Bronchial epithelial cell (primary cell): ENCODE measurements around the gene CKAP4. TPM values are rescaled to one million over a fixed set of nuclear protein-coding genes. Genes with fewer than 3 reads are reported as not detected.

ENCODE experiments used
- DNase-seq: peaks from one replicate; pipeline ENCODE4 v3.0.0-alpha.2; 2010; ENCODE audit warnings: low read depth
- FAIRE-seq: peaks from 2 replicates; lab custom pipeline; 2011; peaks lifted over from hg19 to GRCh38; lab: Jason Lieb, UNC
- H3K27me3 ChIP-seq: 2 replicates; pipeline ENCODE4 v1.5.1; 2011; ENCODE audit warnings: low read length; ENCODE audit not compliant: control insufficient read depth, insufficient read depth
- H3K36me3 ChIP-seq: 2 replicates; pipeline ENCODE4 v1.5.1; 2011; ENCODE audit warnings: low read length; ENCODE audit not compliant: control insufficient read depth, insufficient read depth
- H3K4me3 ChIP-seq: 2 replicates; pipeline ENCODE4 v1.5.1; 2011; ENCODE audit warnings: mild to moderate bottlenecking, low read depth, low read length, control low read depth
- total RNA-seq: library from RNA; depleted of rRNA; stranded (reverse); fragments of >200 nt; gene quantifications from 2 replicates; pipeline ENCODE4 v1.2.1, GENCODE V29; 2014
- TF ChIP-seq, protein P1 (sequence below): IDR thresholded peaks from 2 replicates; pipeline ENCODE4 v1.5.1; 2011; ENCODE audit warnings: mild to moderate bottlenecking, moderate library complexity, low read length, control low read depth, inconsistent platforms; ENCODE audit not compliant: insufficient read depth, severe bottlenecking

CKAP4 gene
- total RNA-seq, 1 donor from 2014 or later, result 56.6 TPM

- FAIRE-seq (peak; percentile 13), DNase-seq (peak; percentile 57)
- TF ChIP-seq, protein P1, sequence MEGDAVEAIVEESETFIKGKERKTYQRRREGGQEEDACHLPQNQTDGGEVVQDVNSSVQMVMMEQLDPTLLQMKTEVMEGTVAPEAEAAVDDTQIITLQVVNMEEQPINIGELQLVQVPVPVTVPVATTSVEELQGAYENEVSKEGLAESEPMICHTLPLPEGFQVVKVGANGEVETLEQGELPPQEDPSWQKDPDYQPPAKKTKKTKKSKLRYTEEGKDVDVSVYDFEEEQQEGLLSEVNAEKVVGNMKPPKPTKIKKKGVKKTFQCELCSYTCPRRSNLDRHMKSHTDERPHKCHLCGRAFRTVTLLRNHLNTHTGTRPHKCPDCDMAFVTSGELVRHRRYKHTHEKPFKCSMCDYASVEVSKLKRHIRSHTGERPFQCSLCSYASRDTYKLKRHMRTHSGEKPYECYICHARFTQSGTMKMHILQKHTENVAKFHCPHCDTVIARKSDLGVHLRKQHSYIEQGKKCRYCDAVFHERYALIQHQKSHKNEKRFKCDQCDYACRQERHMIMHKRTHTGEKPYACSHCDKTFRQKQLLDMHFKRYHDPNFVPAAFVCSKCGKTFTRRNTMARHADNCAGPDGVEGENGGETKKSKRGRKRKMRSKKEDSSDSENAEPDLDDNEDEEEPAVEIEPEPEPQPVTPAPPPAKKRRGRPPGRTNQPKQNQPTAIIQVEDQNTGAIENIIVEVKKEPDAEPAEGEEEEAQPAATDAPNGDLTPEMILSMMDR, result no peak
- Histone ChIP-seq H3K4me3 (no peak overlapping the region), H3K36me3 (peaks cover 13% of the 10 kb centered on the region), H3K27me3 (no peaks in the 10 kb centered on the region)
These were observed 12.1 kb downstream of the CKAP4 start for GRCh38 chr12:106235770-106236169.

GRCh38 chr12:106234449-106234848 lies 13.4 kb downstream of the CKAP4 start:
- Histone ChIP-seq H3K36me3 (peaks cover 8% of the 10 kb centered on the region), H3K4me3 (no peak overlapping the region), H3K27me3 (no peaks in the 10 kb centered on the region)
- FAIRE-seq (peak; percentile 50), DNase-seq (peak; percentile 84)
- TF ChIP-seq, protein P1, result no peak

- DNase-seq (no peak), FAIRE-seq (no peak)
- TF ChIP-seq, protein P1, result no peak
- H3K36me3 ChIP-seq, result no peaks in the 10 kb centered on the region
- no peak overlapping the region for H3K4me3 ChIP-seq
- no peaks in the 10 kb centered on the region for H3K27me3 ChIP-seq
These were observed 14.8 kb downstream of the CKAP4 start for GRCh38 chr12:106233011-106233410.

- no peak for FAIRE-seq
- no peaks in the 10 kb centered on the region for H3K36me3 ChIP-seq
- DNase-seq, result no peak
- TF ChIP-seq, protein P1, result no peak
- no peaks in the 10 kb centered on the region for H3K27me3 ChIP-seq
- H3K4me3 ChIP-seq, result no peak overlapping the region
These were observed 18.7 kb downstream of the CKAP4 start for GRCh38 chr12:106229036-106229591.

- no peaks in the 10 kb centered on the region for H3K36me3 ChIP-seq
- DNase-seq (no peak), FAIRE-seq (no peak)
- H3K27me3 ChIP-seq, result no peaks in the 10 kb centered on the region
- H3K4me3 ChIP-seq, result no peak overlapping the region
- TF ChIP-seq, protein P1, result no peak
These were observed 19.5 kb downstream of the CKAP4 start for GRCh38 chr12:106228320-106228710.
